HG03097 (cell line): ENCODE measurements around the gene ACER2.

Experiments used
- ATAC-seq: cut with Tn5 transposase; IDR thresholded peaks from one replicate; pipeline ENCODE4 v1.9.1; 2021; ENCODE audit not compliant: unreplicated experiment, low FRiP score

ACER2 gene

DNA sequence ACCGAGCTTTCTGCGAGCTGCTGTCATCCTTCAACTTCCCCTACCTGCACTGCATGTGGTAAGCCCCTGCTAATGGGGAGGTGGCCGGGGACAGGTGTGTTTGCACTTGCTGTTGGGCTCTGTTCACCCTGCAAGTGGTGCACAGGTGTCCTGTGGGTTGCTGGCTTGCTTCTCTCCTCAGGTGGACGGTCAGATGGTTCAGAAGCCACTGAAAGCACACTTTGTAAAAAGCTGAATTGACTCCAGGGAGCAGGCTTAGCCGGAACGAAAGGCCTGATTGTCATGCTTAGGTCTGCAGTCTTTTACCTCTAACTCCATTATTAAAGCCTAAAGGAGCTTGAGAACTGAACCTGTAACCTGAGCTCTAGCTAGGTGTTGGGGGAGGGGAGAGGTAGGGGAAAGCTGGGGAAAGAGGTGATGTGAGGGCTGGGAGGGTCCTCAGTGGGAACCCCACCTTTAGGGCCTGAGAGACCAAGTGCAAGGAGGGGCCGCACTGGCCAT lies 37.6 kb downstream of the ACER2 start:
- no peak for ATAC-seq

- ATAC-seq: peak; percentile 69
Observed at GRCh38 chr9:19451240-19452087, 42.7 kb downstream of the ACER2 start.

- ATAC-seq: no peak
Observed at GRCh38 chr9:19456426-19456825, 47.6 kb downstream of the ACER2 start.

- ATAC-seq: peak; percentile 84
Observed at GRCh38 chr9:19456996-19457692, 48.3 kb downstream of the ACER2 start.

- ATAC-seq: no peak
Observed at GRCh38 chr9:19457693-19458009, 48.8 kb downstream of the ACER2 start.

DNA sequence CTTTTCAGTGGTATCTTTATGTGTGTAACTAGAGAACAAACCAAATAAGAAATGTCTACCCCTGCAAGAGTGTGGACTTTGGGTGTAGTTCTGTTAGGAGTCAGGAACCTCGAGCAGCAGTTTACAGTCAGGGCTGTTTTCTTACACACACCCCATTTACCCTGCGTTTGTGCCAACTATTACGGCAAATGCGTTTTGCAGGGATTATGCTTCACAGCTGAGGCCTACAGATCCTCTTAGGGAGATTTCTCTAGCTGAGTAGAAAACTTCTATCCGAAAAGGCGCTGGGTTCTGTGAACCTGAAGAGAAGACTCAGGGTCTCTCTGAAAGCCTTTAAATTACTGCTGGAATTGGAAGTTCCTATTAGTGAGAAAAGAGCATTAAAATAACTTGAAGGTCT lies 51.4 kb downstream of the ACER2 start:
- no peak for ATAC-seq

DNA sequence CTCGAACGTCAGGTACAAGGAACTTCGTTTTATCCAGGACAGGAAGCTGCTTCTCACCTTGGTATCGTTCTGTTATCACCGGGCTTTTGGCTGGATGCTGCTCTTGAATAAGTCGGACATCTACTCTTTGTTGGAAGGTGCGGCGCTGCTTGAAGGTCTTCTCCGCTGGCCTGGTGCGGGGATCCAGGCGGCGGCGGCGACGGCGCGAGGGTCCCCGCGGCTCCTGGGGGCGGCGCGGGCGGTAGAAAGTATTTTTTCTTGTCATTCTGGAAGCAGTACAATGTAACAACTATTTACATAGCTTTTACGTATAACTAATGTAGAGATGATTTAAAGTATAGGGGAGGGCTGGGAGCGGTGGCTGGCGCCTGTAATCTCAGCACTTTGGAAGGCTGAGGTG lies 52.3 kb downstream of the ACER2 start:
- ATAC-seq: no peak

DNA sequence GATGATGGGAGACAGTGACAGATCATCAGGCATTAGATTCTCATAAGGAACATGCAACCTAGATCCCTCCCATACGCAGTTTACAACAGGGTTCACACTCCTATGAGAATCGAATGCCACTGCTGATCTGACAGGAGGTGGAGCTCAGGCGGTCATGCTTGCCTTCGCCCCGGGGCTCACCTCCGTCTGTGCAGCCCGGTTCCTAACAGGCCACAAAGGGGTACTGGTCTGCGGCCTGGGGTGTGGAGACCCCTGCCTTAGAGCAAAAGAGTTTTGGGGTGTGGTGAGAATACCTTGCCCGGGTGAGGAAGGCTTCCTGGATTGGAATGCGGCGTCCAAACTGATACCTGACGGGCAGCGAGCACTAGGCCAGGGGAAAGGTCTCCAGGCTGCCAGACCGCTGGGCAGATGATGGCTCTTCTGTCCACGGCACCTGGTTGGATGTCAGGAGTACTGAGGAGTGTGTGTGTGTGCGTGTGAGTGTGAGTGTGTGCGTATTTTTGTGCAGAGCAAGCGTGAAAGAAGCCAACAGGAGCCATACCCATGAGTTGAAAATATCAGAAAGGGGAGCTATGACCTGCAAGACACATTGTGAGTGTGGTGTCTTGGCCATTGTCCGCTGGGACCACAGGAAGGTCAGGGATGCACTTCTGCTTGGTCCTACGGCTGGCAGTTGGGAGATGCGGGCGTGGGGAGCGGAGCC lies 55.4 kb downstream of the ACER2 start:
- no peak for ATAC-seq

DNA sequence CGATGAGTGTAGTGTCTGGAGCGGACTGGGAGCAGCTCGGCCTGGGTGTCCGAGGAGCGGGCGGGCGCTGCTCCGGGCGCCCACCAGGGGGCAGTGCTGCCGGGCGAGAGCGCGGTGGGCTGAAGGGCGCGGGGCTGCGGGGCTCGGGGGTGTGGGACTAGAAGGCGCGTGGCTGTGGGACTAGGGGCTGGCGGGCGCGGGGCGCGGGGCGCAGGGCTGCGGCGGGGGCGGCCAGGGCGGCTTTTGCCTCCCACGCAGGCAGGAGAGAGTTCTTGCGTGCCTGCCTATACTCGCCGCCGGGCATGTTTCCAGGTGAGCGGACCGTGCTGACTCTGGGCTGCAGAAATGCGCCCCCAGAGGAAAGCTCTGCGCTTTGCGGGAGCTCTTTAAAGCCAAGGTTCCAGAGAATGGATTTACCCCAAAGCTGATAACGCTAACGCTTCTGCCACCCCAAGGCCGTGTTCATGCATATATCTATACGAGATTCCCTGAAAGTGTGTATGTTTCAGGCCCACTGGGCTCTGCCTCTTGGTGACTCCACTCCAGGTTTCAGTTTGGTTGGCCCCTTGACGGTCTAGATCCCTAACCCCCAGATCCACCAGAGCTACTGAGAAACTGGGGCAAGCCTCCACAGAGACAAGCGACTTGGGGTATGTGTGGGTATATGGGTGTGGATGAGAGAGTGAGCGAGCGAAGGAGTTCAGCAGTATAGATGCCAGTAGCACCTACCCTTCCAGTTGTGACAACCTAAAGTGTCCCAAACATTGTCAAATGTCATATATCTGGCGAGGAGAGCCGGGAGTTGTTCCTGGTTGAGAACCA lies 56.2 kb downstream of the ACER2 start:
- ATAC-seq: peak; percentile 84

DNA sequence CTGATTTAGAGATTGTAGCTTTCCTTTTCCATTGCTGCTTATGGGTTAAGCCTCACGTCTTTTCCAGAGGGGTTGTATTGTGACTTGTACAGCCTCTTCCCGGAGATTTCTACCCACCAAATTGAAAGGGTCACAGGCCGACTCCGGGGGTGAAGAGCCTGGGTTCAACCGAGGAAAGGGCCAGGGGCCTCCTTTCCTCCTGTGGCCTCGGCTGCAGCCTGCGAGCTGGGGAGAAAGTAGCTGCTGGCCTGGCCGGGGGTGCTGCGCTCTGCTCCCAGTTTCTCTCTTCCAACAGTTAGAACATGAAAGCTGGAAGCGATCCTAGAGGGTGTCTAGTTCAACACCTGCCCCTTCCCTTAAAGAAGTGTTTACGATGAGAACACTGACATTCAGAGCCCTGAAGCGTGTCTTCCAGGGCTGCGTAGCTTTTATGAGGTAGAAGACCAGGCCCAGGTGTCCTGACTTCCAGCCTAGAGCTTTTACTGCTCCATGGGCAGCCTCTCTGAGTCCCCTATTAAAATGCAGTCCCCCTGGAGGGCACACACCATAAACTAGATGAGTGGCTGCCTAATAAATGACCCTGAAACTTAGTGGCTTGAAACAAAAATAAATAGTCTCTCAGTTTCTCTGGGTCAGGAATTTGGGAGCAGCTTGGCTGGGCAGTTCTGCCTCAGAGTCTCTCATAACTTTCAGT lies 56.9 kb downstream of the ACER2 start:
- no peak for ATAC-seq

- ATAC-seq: no peak
Observed at GRCh38 chr9:19466280-19466639, 57.5 kb downstream of the ACER2 start.

GRCh38 chr9:19469271-19469670 lies 60.5 kb downstream of the ACER2 start:
- no peak for ATAC-seq

- ATAC-seq: no peak
Observed at GRCh38 chr9:19470567-19470966, 61.8 kb downstream of the ACER2 start.

DNA sequence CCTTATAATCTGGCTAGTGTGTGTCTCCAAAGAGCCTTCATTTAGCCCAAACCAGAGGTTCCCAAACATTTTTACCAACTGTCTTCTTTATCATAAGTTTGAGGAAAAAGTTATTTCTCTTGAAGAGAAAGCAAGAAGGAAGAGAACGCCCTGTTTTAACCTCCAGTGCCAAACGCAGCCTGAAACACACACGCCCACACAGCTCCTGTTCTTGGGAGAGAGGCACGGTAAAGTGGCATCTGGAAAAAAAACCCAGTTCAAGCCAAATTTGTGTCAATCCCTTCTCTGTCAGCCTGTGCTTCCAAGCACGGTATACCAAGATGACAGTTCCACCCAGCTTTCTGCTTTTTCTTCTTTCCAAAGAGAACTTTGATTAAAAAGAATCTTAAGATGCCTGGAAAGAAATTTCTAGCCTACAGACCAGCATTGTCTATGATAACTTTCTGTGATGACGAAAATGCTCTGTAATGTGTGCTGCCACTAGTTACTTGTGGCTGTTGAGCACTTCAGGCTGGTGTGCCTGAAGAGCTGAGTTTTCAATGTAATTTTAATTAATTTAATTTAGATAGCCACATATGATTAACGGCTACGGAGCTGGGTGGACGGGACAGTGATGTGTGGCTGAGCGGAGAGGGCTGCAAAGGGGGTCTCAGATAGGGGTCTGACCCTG lies 62.3 kb downstream of the ACER2 start:
- no peak for ATAC-seq

GRCh38 chr9:19471737-19472648 lies 63.2 kb downstream of the ACER2 start:
- ATAC-seq: peak; percentile 55

DNA sequence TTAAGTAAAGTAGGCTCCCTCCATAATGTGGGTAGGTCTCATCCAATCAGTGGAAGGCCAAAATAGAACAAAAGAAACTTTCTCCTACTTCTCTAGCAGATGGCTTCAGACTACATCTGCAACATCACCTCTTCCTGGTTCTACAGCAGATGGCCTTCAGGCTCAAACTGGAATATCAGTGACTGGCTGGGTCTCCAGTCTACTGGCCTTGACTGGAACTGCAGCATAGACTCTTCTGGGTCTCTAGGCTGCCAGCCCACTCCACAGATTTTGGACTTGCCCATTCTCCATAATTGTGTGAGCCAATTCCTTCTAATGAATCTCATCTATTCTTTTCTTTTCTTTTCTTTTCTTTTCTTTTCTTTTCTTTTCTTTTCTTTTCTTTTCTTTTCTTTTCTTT lies 64.8 kb downstream of the ACER2 start:
- ATAC-seq: no peak

DNA sequence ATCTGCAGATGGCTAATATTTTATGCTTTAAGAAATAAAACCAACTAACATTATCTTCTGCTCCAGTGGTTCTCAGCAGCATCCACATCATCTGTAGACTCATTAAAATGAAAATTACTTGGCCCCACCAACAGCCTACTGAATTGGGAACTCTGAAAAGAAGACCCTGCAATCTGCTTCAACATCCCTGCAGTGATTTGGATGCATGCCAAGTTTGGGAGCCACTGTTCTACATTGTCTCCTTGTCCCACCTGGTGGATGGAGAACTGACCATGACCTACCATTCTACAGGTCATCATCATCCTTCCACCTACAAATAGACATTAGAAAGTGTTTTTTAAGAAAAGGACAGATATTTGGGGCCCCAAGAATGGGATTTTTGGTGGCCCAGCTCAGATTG lies 71.1 kb downstream of the ACER2 start:
- ATAC-seq: no peak

DNA sequence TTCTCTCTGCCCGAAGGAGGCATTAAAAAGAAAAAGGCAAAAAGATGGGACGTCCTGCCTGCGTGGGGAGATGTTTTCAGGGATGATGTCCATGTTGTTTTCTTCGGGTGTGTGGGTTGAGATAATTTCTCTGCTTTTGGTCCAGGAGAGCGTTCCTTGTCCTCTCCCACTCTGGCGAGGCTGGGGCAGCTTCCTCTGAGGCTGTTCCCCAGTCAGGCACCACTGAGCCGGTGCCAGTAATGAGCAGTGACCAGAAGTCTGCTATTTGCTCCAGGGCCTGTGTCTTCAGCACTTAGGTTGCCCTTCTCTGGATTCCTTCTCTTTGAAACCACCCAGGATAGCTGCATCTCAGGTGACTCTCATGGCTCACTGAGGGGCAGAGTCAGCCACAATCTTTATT lies 71.5 kb downstream of the ACER2 start:
- no peak for ATAC-seq
